Right renal pelvis (tissue), 4 donors: ENCODE data around the gene RTL9. TPM values are rescaled to one million over a fixed set of nuclear protein-coding genes. Genes with fewer than 3 reads are reported as not detected.
"Not testable (repeated sequence)": the region's sequence is repeated elsewhere in the genome, so short reads cannot be mapped to it uniquely, and the experiment has no call there.

Experiments used
- DNase-seq, 4 donors: peaks; one replicate each; pipeline ENCODE4 v3.0.0-alpha.2; 2013; ENCODE audit warnings: low read depth in 4 of 4, low spot score in 3 of 4, missing footprints in 1 of 4
- polyA plus RNA-seq, 4 donors: library from polyadenylated mRNA; unstranded; fragments of 120-200 nt; gene quantifications; one replicate each; pipeline ENCODE4 v1.2.1, GENCODE V29; 2013; ENCODE audit not compliant: insufficient read length in 4 of 4

The RTL9 gene
- under 1 TPM; 0.21 to 0.30 (median 0.26) TPM for polyA plus RNA-seq

- no peak for DNase-seq
Observed at GRCh38 chrX:110358548-110358947, at the start of gene RTL9. Gene RTL9 (plus strand): TSS chrX:110358848. CDS start chrX:110450618, 91,770 bp downstream.

GRCh38 chrX:110310000-110310790 is 48.5 kb upstream of the RTL9 start:
- no peak for DNase-seq

GRCh38 chrX:110310896-110311295 is 47.8 kb upstream of the RTL9 start:
- DNase-seq: no peak

- no peak for DNase-seq
Observed at GRCh38 chrX:110311437-110312230, 47.0 kb upstream of the RTL9 start.

- DNase-seq: no peak
Observed at GRCh38 chrX:110315551-110315950, 43.1 kb upstream of the RTL9 start.

GRCh38 chrX:110316351-110317060 is 42.1 kb upstream of the RTL9 start:
- no peak for DNase-seq

DNA sequence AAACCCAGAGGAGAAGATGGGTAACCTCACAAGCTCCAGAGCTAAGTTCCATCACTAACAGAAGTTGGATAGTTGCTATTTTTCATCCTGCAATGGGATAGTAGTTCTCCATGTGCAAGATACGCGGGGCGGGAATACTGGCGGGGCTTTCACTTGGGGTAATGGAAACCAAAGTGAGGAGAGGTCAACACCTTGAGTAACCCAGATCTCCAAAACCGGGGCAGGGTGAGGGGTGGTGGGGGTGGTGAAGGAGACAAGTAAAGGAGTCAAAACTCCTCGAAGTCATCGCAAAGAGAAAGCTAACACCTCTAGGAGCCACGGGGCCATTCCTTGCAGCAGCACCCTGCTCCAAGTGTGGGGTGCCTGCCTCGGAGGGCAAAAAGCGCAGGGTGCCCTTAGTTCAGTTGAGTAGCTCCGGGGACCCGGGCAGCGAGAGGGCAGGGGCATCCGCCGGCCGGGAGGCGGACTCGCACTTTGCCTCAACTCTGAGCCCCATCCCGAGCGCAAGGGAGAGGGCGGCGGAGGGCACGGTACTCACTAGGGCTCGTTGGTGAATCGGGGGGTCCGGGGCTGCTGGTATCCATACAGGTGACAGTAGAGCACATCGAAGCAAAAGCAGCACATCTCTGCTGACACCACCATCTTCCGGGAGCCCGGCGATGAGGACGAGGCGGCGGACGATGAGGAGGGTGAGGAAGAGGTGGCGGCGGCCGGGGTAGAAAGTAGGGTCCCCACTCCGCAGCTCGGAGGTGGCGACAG is 41.4 kb upstream of the RTL9 start:
- no peak for DNase-seq

GRCh38 chrX:110317820-110318663 is 40.6 kb upstream of the RTL9 start, which contains the start of gene AMMECR1:
Gene AMMECR1 (minus strand): TSS chrX:110318085. CDS start chrX:110318071, 14 bp downstream.
- DNase-seq: peak; percentile 44 to 70 (median 62)

- no peak for DNase-seq
Observed at GRCh38 chrX:110318664-110318968, 40.0 kb upstream of the RTL9 start.

DNA sequence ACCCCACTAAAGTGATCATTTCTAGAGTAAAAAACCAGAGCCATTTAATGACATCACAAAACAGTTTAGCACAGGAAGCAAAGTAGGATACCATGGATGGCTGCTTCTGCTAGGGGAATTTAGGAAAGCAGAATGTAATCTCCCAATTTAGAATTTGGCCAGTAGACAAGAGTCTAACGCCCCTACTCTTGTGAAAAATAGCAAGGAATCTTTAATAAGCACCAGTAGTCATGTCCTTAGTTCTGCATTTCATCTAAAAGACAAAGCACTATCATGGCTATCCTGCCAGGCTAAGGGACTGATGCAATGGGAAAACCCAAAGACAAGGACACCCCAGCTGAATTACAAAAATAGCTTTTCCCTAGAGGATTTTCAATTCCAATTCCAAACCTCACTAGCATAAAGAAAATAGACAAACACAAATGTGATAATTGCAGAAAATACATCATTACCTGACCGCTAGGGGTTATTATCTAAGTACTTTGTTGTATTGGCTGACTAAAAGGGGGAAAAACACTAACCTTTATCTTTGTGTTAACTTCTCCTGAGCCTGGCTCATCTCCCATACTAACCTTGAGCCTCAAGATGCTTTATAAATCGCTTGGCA is 38.2 kb upstream of the RTL9 start:
- no peak for DNase-seq

DNA sequence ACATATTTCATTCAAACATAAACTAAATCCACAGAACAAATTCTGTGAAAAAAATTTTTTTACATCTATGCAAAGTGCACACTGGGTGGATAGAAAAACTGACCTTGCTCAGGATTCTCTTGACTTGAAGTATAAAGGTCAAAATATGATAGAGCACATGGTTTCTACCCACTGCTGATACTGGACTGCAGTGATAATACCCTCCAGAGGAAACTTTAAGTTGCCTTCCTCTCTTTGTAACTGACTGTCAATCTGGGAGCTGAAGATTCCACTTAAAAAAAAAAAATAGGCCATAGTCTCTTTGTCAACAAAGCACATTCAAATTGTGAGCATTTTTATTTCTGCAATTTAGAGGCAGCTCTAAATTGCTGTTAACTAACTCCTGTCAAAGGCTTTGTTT is 37.6 kb upstream of the RTL9 start:
- no peak for DNase-seq

GRCh38 chrX:110321670-110322069 is 37.0 kb upstream of the RTL9 start:
- no peak for DNase-seq

GRCh38 chrX:110322603-110323002 is 36.0 kb upstream of the RTL9 start:
- DNase-seq: no peak

DNA sequence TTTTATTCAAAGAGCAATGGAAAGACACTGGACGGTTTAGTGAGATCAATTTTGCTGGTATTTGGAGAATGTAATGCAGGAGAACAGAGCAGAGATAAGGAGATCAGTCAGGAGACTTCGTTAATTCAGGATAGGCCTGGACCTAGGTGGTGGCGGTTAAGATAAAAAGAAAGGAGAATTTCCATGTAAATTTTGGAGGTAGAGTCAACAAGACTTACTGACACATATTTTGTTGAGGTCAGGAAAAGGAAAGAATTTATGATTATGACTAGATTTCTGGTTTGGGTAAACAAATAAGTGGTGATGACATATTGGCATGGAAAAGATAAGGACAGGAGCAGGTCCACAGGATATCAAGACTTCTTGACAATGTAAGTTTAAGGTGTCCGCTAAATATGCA is 31.9 kb upstream of the RTL9 start:
- DNase-seq: no peak

GRCh38 chrX:110327336-110327735 is 31.3 kb upstream of the RTL9 start:
- DNase-seq: no peak

DNA sequence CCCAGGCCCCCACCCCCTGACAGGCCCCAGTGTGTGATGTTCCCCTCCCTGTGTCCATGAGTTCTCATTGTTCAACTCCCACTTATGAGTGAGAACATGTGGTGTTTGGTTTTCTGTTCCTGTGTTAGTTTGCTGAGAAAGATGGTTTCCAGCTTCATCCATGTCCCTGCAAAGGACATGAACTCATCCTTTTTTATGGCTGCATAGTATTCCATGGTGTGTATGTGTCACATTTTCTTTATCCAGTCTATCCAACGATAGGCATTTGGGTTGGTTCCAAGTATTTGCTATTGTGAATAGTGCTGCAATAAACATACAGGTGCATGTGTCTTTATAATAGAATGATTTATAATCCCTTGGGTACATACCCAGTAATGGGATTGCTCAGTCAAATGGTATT is 30.0 kb upstream of the RTL9 start:
- DNase-seq: not testable (repeated sequence)

DNA sequence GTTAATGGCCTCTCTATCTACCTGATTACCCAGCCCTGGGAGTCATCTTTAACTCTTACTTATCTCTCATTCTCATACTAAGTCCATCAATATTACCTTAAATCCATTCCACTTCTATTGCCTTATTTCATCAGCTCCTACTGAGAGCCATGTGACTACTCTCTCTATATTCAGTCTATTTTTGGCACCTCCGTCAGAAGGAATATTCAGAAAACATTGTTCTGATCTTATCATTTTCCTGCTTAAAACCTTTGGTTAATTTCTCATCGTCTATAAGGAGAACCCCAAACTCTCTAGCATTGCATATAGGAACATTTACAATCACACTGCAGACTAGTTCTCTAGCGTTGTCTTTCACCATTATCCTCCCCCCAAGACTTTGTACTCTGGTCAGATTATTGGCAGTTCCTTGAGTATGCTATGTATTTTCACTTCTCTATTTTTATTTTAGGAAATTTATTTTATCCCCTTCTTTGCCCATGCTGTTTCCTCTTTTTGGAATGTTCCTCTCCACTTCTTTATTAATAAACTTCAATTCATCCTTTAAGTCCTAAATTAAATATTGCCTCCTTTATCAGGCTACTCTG is 27.1 kb upstream of the RTL9 start:
- no peak for DNase-seq

- DNase-seq: not testable (repeated sequence)
Observed at GRCh38 chrX:110333458-110333857, 25.2 kb upstream of the RTL9 start.

DNA sequence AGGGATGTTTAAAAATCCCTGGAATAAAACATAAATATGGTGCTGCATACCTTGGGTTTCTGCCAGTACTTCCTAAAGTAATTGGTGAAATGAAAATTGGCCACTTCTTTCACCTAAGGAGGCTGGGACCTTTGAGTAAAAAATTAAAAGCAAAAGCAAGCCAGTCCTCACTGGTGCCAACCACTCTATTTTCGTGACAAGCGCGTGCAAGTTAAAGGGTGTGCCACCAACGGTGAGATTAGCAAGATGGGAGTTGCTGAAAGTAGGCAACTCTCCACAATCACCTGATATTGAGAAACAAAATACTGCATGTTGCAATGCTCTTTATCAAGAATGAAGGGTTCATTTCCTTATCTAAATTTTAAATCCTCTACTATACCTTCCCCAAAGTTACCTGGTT is 19.7 kb upstream of the RTL9 start:
- no peak for DNase-seq
